B cell (primary cell): Measurements from ENCODE around the gene ZBTB33.

ENCODE experiments used
- CTCF ChIP-seq: fragments of 200-600 bp; IDR thresholded peaks from one replicate; pipeline ENCODE4 v1.8.0; 2022; ENCODE audit warnings: antibody characterized with exemption, mild to moderate bottlenecking
- EZH2 ChIP-seq: IDR thresholded peaks from 2 replicates; pipeline ENCODE4 v1.6.1; 2012; ENCODE audit warnings: borderline replicate concordance, low read depth, mild to moderate bottlenecking, moderate library complexity, low read length; ENCODE audit not compliant: insufficient read depth, poor library complexity, severe bottlenecking

GRCh38 chrX:120293015-120293414 lies 42.4 kb downstream of the ZBTB33 start:
- TF ChIP-seq EZH2 (no peak), CTCF (no peak)
